ENCODE data around the gene CYBC1.

Gene CYBC1

DNA sequence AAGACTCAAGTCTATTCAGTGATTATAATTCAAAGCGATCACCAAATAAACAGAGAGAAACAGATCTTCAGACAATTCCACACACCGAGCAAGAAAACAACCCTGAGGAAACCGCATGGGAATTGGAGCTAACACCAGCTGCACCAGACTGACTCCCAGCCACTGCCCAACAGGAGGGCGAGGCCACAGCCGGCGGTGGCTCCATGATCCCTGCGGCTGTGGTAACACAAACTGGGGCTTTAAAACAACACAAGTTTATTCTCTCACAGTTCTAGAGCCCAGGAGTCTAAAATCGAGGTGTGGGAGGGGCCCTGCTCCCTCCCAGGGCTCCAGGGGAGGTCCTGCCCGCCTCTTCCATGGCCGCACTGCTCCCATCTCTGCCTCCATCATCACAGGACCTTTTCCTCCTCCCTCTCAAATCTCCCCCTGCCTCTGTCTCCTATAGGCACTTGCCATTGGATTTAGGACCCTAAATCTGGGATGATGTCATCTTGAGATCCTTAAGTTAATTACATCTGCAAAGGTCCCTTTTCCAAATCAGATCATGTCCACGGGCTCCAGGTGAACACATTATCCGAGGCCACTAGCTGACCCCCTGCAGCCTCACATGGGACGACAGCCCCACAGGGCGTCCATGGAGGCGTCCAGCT is 42.1 kb downstream of the CYBC1 start:
- no peak for DNase-seq (ENCODE audit: low read depth)

DNA sequence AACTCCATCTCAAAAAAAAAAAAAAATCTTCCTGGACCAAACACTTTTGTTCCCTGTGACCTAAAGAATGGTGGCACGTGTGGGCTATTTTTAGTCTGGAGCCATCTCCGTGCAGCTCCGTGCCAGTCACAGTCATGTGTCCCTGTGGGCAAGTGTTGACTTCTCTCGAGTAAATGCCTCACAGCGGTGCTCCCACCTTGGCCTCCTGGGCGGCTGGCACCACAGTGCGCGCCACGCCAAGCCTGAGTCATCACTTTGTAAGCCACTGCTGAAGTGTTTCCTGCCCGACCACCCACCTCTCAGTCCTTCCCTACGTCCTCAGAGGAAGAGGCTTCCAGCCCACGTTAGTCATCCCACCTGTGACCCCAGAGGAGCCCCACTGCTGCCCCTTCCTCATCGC is 43.3 kb downstream of the CYBC1 start:
- DNase-seq (ENCODE audit: low read depth) = no peak

DNA sequence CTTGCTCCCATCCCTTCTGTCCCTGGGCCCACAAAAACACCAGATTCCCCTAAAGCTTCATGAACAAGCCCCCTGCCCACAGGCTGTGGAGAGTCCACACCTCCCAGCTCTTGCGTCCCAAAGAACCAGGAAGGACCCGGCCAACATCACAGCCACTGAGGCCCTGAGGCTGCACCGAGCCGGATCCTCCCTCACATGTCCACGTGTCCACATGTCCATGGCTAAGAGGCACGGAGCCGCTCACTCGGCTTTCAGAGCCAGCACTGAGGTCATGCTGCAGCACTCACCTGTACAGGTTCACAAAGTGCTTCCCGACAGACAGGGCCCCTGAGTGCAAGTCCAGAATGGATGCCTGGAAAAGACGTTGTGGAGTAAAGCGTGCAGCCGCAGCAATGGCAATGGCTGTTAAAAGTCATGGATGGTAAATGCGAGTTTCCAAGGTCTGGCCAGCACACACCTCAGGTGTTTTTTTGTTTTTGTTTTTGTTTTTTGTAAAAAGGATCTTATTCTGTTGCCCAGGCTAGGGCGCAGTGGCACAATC is 44.4 kb downstream of the CYBC1 start:
- DNase-seq (ENCODE audit: low read depth) = no peak

DNA sequence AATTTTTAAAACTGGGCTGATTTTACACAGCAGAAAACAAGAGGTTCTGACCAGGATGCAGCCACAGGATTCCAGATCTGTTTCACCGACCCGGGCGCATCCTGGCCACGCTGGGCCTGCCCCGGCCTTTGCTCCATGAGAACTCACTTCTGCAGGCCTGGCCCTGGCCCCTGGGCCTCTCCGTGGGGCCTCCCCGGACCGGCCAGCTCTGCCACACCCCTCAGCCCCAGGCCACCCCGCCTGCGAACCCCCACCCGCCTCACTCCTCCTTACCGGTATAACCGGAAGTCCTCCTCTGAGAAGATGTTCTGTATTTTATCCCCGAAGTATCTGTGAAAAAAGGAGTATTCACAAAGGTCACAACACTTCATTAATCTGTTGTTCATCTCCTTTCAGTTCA is 45.5 kb downstream of the CYBC1 start:
- DNase-seq (ENCODE audit: low read depth) = no peak

DNA sequence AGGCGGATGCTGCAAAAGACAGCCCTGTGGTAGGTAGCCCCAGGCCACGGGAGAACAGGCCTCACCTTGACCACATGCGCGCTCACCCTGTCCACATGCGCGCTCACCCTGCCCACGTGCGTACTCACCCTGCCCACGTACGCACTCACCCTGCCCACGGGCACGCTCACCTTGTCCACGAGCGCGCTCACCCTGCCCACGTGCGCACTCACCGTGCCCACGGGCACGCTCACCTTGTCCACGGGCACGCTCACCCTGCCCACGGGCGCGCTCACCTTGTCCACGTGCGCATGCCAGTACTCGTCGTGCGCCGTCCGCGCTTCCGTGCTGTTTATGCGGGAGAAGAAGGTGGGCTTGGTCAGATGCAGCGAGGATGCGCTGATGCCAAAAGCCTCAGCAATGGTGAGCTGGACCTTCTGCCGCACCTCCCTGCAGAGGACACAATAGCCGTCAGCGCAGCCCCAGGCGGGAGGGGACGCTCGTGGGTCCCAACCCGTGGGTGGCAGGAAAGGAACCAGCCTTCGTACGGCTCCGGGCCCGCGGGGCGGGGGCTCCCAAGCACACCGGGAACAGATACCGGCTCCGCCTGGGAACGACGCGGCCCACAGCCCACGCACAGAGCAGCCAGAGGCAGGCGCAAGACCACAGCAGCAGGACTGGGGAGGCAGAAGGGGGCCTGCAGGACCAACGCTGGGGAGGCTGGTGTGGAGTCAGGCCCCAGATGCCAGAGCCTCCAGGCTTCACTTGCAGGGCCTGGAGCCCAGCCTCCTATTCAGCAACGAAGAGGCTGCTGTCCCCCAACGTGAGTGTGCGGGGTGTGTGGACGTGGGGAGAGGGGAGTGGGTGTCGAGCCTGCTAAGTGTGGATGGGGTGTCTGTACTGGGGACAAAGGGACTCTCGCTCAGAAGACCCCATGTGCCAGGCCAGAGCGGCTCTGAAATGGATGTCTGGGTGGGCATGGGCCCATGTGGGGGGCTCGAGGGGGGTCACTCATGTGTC is 46.6 kb downstream of the CYBC1 start:
- DNase-seq (ENCODE audit: low read depth) = no peak

DNA sequence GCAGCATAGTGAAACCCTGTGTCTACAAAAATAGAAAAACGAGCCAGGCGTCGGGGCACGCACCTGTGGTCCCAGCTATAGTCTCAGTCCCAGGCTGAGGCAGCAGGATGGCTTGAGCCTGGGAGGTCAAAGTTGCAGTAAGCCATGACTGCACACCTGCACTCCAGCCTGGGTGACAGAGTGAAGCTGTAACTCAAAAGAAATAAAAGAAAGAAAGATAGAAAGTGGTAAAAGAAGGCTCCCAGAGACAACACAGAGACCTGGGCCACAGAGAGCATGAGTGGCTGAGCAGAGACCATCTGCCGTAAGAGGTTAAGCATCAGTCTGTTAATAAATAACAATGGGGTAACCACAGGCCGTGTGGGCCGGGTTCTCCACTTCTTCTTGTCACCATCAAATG is 47.7 kb downstream of the CYBC1 start:
- no peak for DNase-seq (ENCODE audit: low read depth)

DNA sequence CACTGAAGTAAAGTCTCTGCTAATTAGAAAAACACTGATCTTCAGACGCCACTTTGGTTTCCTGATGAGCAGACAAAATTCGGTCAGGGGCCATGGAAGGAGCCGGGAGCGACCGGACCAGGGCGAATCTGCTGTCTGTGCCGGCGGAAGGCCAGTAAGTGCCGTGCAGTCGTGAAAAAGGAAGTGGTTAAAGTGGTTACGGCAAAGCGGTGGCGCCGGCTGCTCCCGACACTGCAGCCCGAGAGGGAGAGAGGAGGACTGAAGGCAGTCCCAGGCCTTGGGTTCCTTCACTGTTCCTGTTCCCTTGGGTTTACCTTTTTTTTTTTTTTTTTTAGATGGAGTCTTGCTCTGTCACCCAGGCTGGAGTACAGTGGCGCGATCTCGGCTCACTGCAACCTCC is 49.7 kb downstream of the CYBC1 start:
- peak; percentile 47 for DNase-seq (ENCODE audit: low read depth)

DNA sequence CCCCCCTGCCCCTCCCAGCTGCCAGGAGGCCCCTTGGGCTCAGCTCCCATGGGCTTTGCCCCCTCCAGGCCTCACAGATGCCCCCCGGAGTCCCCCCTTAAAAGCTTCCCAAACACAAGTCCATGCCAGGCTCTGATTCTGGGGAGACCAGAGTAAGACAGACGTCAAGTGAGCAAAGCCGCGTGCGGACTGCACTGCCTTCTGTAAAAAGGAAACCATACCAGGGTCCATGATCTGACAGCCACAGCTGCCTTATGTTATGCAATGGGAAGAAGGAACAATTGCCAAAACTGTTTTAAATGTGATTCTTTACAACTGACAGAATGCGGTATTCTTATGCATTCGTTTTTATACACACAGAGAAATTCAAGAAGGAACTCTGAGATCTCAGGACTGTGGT is 50.3 kb downstream of the CYBC1 start:
- no peak for DNase-seq (ENCODE audit: low read depth)

DNA sequence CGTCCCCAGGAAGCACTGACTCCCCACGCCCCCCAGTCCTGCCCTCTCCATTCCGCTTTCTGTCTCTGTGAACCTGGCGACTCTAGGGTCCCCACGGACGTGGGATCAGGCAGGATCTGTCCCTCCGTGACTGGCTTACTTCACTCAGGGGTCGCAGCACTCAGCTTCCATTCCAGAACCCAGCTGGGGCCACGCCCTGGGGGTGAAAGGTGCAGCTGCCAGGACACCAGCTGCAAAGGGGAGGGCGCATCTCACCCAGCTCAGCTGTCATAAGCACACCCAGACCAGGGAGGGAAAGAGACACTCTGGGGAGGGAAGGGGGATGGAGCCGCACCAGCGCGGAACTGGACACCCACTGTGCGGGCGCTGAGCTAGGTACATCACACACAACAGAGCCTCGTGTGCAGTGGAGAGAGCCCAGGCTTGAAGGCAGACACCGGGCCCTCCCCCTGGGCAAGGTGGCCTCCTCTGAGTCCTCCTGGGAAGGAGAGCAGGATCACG is 50.9 kb downstream of the CYBC1 start:
- no peak for DNase-seq (ENCODE audit: low read depth)

DNA sequence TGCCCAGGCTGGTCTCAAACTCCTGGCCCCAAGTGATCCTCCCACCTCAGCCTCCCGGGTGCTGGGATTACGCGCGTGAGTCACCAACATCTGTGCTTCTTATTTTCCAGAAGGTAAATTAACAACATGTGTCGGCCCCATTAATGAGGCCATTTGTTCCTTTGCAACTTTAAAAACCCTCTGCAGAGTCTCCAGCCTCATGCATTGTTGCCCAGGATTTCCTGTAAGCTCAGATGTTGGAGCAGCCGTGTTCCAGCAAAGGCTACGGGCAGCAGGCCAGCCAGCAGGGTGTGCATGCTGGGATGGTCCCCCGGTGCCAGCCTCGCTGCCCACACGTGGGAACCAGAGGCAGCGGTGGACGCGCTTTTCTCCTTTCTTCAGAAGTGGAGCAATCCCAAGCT is 51.5 kb downstream of the CYBC1 start:
- no peak for DNase-seq (ENCODE audit: low read depth)

DNA sequence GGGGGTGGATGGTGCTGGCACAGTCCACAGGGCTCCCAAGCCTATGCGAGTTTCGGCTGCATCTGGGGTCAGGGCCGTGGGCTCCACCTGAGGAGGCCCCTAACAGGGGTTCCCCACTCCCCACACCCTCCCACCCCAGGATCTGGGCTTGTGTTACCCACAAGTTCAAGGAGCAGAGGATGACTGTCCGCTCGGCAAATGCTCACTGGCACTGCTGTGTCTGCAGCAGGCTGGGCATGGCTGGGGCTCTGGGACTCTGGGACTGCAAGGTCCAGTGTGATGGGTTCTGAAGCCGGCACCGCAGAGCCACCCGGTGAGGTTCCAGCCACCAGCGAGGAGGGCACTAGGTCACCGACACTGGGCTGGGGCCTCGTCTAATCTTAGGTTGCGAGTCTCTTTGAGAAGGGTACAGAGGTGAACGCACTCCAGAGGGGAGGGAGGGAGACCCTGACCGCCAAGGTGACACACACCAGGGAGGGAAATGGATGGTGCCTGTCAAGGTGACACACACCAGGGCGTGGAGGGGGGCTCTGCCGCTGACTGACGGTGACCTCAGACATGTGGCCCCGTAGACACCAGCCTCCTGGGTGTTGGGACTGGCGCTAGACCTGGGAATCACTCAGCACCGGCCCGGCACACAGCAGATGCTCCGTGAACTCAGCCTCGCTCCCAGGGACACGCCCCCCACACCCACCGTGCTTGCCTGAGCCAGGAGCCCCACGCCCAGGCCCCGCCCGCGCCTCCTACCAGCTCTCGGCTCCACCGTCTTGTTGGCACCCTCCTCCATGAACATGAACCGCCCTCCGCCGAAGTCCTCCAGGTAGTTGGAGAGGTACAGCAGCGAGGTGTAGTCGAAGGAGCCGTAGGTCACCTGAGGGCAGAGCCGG is 52.9 kb downstream of the CYBC1 start:
- DNase-seq (ENCODE audit: low read depth) = no peak

DNA sequence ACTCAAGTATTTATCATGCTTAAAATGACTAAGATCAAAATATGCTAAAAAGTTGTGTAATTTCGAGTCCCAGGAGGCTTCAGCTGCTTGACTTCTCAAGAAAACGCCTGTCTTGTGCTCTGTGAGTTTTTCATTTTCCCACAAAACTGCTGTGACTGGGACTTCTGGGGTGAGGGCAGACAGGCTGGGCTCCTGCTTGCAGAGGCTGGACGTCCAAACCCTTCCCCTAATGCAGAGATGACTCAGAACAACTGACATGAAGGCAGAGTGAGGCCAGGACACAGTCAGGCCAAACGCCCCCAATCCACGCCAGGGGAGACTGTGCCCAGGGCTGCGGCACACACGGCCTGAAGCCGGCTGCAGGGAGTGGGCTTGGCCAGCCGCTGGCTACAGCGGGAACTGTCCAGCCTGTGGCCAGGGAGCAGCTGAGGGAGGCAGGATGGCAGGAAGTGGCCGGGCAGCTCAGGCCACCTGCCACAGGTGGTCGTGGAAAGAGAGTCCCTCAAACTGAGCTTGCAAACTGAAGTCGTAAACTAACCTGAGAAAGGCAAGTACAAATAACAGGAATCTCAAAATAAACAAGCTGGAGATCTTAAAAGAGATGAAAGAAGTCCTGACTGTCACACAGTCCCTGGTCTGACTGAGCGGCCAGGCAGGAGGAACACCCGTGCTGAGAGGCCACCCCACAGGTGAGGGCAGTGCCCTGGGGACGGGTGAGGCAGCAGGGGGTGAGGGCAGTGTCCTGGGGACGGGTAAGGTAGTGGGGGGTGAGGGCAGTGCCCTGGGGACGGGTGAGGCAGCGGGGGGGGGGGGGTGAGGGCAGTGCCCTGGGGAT is 53.7 kb downstream of the CYBC1 start:
- DNase-seq (ENCODE audit: low read depth) = no peak

DNA sequence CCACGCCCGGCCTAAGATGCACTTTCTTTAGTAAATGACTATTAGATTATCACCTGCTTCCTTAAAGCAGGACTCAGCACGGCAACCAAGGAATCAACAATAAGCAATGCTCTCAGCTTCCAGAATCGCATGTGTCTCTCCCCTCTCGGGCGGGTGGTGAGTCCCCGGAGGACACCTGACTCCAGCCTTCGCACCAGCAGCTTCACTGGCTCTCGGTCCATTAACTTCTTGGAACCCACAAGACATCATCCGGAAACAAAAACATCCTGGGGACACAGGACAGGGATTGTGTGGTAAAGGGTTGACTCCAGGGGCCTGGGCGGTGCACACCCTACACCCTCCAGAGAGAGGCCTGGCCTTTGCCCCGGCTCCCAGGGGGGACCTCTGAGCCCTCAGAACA is 56.3 kb downstream of the CYBC1 start:
- no peak for DNase-seq (ENCODE audit: low read depth)

DNA sequence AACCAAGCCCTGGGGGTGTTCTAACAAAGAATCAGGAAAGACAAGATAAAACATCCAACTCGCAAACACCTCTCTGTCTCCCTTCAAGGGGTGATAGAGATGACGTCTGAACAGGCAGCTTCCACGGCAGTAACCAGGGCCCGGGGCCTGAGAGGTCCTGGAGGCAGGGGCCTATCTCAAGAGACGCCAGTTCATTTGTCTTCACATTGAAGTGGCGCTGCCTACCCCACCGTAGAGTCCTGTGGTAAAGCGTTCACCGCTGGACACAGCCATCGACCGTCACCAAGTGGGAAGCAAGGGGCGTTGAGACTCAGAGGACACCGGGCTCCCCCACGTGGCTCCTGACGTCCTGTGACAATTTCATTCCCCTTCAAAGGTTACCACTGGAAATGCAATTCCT is 57.6 kb downstream of the CYBC1 start:
- no peak for DNase-seq (ENCODE audit: low read depth)

All from activated T-cell treated with anti-CD3 and anti-CD28 coated beads for 48 hours (primary cell).